ENCODE data around the gene CDRT15.
"Not testable (repeated sequence)": the region's sequence is repeated elsewhere in the genome, so short reads cannot be mapped to it uniquely, and the experiment has no call there.

CDRT15 gene

GRCh38 chr17:14201988-14202380 is 34.7 kb downstream of the CDRT15 start:
- H3K4me3 ChIP-seq (ENCODE audit: low read length) = no peak overlapping the region
- no peak for TF ChIP-seq ZNF274 (IDR thresholded peaks at IDR 0.05; ENCODE audit: low read depth, low read length)

- no peak overlapping the region for H3K4me3 ChIP-seq (ENCODE audit: low read length)
- TF ChIP-seq ZNF274 (IDR thresholded peaks at IDR 0.05; ENCODE audit: low read depth, low read length) = no peak
Measured at GRCh38 chr17:14201021-14201987, 35.4 kb downstream of the CDRT15 start.

DNA sequence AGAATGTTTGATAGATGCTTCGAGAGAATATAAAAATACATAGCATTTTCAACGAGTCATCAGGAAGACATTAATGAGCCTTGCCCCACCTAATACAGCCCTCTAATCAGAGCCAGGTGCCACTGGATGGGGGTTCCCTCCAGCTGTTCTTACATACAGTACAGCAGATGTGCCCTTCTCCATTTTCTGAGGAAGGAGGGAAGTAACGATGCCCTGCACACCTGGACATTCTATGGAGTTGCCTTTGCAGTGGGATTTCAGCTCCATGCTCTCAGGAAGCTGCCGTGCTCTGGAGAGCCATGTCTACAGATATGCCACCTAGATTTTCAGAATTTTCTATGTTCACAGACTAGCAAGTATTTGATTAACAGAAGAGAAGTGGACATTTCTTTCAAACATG is 36.3 kb downstream of the CDRT15 start:
- no peak for TF ChIP-seq ZNF274 (IDR thresholded peaks at IDR 0.05; ENCODE audit: low read depth, low read length)
- no peak overlapping the region for H3K4me3 ChIP-seq (ENCODE audit: low read length)

GRCh38 chr17:14199601-14200000 is 37.1 kb downstream of the CDRT15 start:
- H3K4me3 ChIP-seq (ENCODE audit: low read length) = no peak overlapping the region
- no peak for TF ChIP-seq ZNF274 (IDR thresholded peaks at IDR 0.05; ENCODE audit: low read depth, low read length)

DNA sequence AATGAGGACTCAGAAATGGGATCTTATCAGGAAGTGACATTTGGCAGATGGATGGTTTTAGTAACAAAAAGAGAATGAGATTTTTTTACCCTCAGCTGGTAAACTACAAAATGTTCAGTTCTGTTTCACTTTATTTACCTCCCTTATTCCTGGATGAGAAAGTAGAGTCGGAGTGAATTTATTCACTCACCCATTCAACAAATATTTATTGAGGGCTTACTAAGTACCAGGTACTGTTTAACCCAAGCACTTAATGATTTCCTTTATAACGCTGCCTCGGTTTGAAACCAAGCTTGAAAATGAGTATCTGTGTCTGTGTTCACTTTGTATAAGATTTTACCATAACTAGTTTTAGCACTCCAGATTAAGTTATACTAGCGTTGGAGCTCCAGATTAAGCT is 38.1 kb downstream of the CDRT15 start:
- no peak overlapping the region for H3K4me3 ChIP-seq (ENCODE audit: low read length)
- TF ChIP-seq ZNF274 (IDR thresholded peaks at IDR 0.05; ENCODE audit: low read depth, low read length) = no peak

GRCh38 chr17:14198013-14198412 is 38.6 kb downstream of the CDRT15 start:
- no peak overlapping the region for H3K4me3 ChIP-seq (ENCODE audit: low read length)
- no peak for TF ChIP-seq ZNF274 (IDR thresholded peaks at IDR 0.05; ENCODE audit: low read depth, low read length)

GRCh38 chr17:14197586-14197985 is 39.1 kb downstream of the CDRT15 start:
- no peak overlapping the region for H3K4me3 ChIP-seq (ENCODE audit: low read length)
- TF ChIP-seq ZNF274 (IDR thresholded peaks at IDR 0.05; ENCODE audit: low read depth, low read length) = no peak

GRCh38 chr17:14197057-14197456 is 39.6 kb downstream of the CDRT15 start:
- TF ChIP-seq ZNF274 (IDR thresholded peaks at IDR 0.05; ENCODE audit: low read depth, low read length) = no peak

GRCh38 chr17:14196377-14196997 is 40.2 kb downstream of the CDRT15 start:
- H3K4me3 ChIP-seq (ENCODE audit: low read length) = no peak overlapping the region
- TF ChIP-seq ZNF274 (IDR thresholded peaks at IDR 0.05; ENCODE audit: low read depth, low read length) = no peak

More at GRCh38 chr17:14197057-14197456, 39.6 kb downstream of the CDRT15 start:
- no peak overlapping the region for H3K4me3 ChIP-seq (ENCODE audit: low read length)

- H3K4me3 ChIP-seq (ENCODE audit: low read length) = not testable (repeated sequence)
Measured at GRCh38 chr17:14192636-14193344, 43.9 kb downstream of the CDRT15 start.

- not testable (repeated sequence) for H3K4me3 ChIP-seq (ENCODE audit: low read length)
Measured at GRCh38 chr17:14192039-14192438, 44.6 kb downstream of the CDRT15 start.

- not testable (repeated sequence) for H3K4me3 ChIP-seq (ENCODE audit: low read length)
Measured at GRCh38 chr17:14191469-14191868, 45.2 kb downstream of the CDRT15 start.

- H3K4me3 ChIP-seq (ENCODE audit: low read length) = not testable (repeated sequence)
Measured at GRCh38 chr17:14190774-14191173, 45.9 kb downstream of the CDRT15 start.

DNA sequence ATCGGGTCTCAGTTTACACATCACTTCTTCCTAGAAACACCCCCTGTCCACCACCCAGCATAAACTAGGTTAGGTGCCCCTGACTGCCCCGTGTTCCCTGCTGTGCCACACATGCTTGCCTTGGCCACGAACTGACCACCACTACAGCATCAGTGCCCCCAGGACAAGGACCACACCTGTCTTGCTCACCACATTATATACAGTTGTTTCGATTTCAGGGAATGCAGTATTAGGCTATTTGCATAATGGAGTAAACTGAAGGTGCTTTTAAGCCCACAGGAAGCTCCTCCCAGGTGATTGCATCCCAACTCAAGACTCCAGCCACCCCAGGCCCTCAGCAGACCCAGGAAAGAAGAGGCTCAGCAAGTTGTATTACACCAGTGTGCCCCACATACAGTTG is 50.2 kb downstream of the CDRT15 start:
- H3K4me3 ChIP-seq (ENCODE audit: low read length) = not testable (repeated sequence)
